Tibial artery (tissue), 4 donors: ENCODE data around the gene CNTN4.

Experiments used
- DNase-seq, 2 donors: peaks; one replicate each; pipeline ENCODE4 v3.0.0-alpha.2; 2019
- H3K27ac ChIP-seq, 2 donors: fragments of 200-600 bp; sonication (generic) in 1 of 2; 1 replicate in 1 of 2; 2 replicates in 1 of 2; pipeline ENCODE4 v1.5.1; 2018 to 2019; ENCODE audit warnings: mild to moderate bottlenecking in 1 of 2
- H3K27me3 ChIP-seq, 2 donors: fragments of 200-600 bp; sonication (generic) in 1 of 2; one replicate each; pipeline versions ENCODE4 v1.5.1 to v1.6.0; 2016 to 2019
- H3K36me3 ChIP-seq, 3 donors: fragments of 200-600 bp; sonication (generic) in 2 of 3; one replicate each; pipeline ENCODE4 v1.5.1; 2016 to 2019; ENCODE audit warnings: mild to moderate bottlenecking in 2 of 3
- H3K4me1 ChIP-seq, 4 donors: fragments of 200-600 bp; sonication (generic) in 2 of 4; 1 replicate in 3 of 4; 2 replicates in 1 of 4; pipeline ENCODE4 v1.5.1; 2016 to 2019
- H3K4me3 ChIP-seq, 2 donors: fragments of 200-600 bp; sonication (generic) in 1 of 2; 1 replicate in 1 of 2; 2 replicates in 1 of 2; pipeline ENCODE4 v1.5.1; 2018 to 2019; ENCODE audit warnings: mild to moderate bottlenecking in 2 of 2
- H3K9me3 ChIP-seq, 3 donors: fragments of 200-600 bp; sonication (generic) in 1 of 3; one replicate each; pipeline ENCODE4 v1.5.1; 2016 to 2019
- intact Hi-C: fragments of 100-400 bp; cut with DNase I; formaldehyde crosslinking; loops from one replicate; pipeline ENCODE4 v1.15.0; 2023; ENCODE audit warnings: low total_unique reads
- TF ChIP-seq, protein P1 (sequence below), 2 experiments: fragments of 200-600 bp in 1 of 2; fragments of 450-650 bp in 1 of 2; IDR thresholded peaks; one replicate each; pipeline ENCODE4 v1.5.1; 2017 to 2019; ENCODE audit warnings: antibody characterized with exemption in 2 of 2, mild to moderate bottlenecking in 1 of 2, moderate library complexity in 1 of 2

CNTN4 gene

DNA sequence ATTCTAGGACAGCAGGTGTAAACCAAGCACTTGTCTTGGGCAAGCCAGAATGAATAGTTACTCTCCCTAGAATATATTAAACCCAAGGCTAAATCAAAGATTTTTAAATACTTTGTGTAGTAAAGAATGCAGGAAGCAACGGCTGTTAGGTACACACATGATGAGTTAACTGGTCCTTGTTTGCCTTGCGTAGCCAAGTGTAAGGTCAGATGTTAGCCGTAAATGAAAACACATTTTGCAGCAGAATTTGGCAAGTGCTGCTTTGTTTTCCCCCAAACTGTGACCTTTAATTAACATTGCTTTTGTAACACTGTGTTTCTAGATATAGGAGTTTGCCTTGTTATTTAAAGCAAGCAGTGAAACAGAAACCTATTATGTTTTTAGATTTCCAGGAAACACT is 642.9 kb downstream of the CNTN4 start:
- no peak for DNase-seq
- TF ChIP-seq, protein P1, sequence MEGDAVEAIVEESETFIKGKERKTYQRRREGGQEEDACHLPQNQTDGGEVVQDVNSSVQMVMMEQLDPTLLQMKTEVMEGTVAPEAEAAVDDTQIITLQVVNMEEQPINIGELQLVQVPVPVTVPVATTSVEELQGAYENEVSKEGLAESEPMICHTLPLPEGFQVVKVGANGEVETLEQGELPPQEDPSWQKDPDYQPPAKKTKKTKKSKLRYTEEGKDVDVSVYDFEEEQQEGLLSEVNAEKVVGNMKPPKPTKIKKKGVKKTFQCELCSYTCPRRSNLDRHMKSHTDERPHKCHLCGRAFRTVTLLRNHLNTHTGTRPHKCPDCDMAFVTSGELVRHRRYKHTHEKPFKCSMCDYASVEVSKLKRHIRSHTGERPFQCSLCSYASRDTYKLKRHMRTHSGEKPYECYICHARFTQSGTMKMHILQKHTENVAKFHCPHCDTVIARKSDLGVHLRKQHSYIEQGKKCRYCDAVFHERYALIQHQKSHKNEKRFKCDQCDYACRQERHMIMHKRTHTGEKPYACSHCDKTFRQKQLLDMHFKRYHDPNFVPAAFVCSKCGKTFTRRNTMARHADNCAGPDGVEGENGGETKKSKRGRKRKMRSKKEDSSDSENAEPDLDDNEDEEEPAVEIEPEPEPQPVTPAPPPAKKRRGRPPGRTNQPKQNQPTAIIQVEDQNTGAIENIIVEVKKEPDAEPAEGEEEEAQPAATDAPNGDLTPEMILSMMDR (IDR thresholded peaks at IDR 0.05) = no peak
- no peak overlapping the region for H3K27ac ChIP-seq
- H3K36me3 ChIP-seq = peaks cover 0 to 7% (median 0%) of the 10 kb centered on the region in 3 donors
- H3K9me3 ChIP-seq = no peaks in the 10 kb centered on the region
- intact Hi-C loops = no loop called here
- no peak overlapping the region for H3K4me3 ChIP-seq
- H3K4me1 ChIP-seq = no peaks in the 10 kb centered on the region
- H3K27me3 ChIP-seq = no peaks in the 10 kb centered on the region

DNA sequence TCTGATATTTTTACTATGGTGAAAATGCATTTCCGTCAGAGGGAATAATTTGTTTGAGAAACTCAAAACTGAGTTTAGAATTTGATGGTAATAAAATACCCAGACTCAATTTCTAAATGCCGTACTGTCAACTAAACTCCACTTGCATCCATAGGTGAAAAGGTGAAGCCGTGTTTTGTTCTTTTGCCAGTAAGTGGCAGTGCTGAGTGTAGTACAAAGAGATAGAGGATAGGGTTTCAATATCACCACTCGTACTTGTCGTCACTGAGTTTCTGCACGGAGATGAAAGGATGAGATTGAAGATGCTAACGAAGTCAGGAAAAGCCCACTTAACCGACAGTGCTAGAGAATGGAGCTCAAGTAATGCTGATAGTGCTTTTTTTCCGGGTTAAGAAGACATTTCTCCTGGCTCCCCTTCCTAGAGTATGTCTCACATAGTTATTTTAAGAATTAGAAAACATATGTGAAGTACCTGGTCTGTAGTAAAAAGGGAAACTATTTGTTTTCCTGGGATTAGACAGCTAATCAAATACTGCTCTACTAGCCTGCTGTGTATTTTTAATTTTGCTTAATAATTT is 666.4 kb downstream of the CNTN4 start:
- intact Hi-C loops = no loop called here
- TF ChIP-seq, protein P1 (IDR thresholded peaks at IDR 0.05) = no peak
- Histone ChIP-seq H3K9me3 (no peaks in the 10 kb centered on the region), H3K27ac (no peak overlapping the region), H3K4me1 (no peaks in the 10 kb centered on the region), H3K27me3 (no peaks in the 10 kb centered on the region), H3K36me3 (no peaks in the 10 kb centered on the region), H3K4me3 (no peak overlapping the region)
- DNase-seq = no peak

DNA sequence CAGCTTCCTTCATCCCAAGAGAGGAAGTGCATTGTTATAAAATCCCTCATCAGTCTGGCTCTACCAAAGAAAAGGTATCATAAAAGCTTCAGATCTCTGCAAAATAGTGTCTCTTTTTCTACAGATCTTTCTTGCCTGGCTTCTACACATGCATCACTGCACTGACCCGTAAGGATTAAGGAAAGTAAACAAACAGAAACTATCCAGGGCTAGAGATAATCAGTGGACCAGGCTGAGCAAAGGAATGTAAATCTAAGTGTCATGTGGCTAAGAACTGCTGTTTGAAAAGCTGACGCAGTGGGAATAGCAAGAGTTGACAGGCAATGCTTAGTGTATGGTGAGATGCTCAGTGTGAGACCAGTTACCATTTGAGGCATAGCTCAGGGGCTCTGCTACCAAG is 671.8 kb downstream of the CNTN4 start:
- no peak overlapping the region for H3K4me3 ChIP-seq
- H3K27ac ChIP-seq = no peak overlapping the region
- TF ChIP-seq, protein P1 (IDR thresholded peaks at IDR 0.05) = no peak
- no peaks in the 10 kb centered on the region for H3K4me1 ChIP-seq
- no peaks in the 10 kb centered on the region for H3K9me3 ChIP-seq
- H3K27me3 ChIP-seq = no peaks in the 10 kb centered on the region
- peaks cover 0 to 3% (median 0%) of the 10 kb centered on the region in 3 donors for H3K36me3 ChIP-seq
- DNase-seq = no peak
- intact Hi-C loops = no loop called here

DNA sequence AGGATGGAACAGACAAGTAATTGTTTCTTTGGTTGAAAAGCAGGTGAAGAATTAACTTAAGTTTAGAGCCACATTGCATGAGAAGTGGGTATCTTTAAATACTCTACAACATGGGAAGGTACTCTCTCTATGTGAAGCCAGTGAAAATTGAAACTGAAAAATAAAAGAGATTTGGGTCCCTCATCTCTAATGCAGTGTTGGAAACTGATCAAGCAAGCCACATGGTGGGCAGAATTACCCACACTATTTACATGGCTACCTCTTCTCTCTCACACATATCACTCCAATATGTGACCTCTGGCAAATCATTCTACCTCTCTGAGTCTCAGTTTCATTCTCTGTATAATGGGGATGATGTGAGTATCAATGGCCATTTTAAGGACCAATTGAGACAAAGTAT is 672.5 kb downstream of the CNTN4 start:
- TF ChIP-seq, protein P1 (IDR thresholded peaks at IDR 0.05) = no peak
- no peak overlapping the region for H3K4me3 ChIP-seq
- no peak overlapping the region for H3K27ac ChIP-seq
- H3K9me3 ChIP-seq = no peaks in the 10 kb centered on the region
- intact Hi-C loops = no loop called here
- DNase-seq = no peak
- H3K4me1 ChIP-seq = no peaks in the 10 kb centered on the region
- H3K27me3 ChIP-seq = no peaks in the 10 kb centered on the region
- H3K36me3 ChIP-seq = peaks cover 0 to 3% (median 0%) of the 10 kb centered on the region in 3 donors

DNA sequence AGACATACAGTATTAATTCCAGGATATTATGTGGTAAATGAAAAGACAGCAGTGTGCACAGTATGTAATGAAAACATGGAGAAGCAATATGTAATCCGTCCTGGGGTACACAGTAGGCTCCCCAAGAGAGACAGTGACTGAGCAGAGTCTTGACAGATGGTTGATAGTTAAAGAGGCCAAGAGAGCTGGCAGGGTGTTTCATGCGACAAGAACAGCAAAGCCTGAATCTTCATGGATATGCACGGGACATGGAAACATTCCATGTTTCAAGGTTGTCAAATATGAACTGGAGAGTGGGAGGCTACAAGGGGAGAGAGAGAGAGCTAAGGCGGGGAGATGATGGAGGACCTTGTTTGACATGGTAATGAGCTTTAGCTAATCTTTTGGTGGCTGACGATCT is 673.1 kb downstream of the CNTN4 start:
- peaks cover 0 to 3% (median 0%) of the 10 kb centered on the region in 3 donors for H3K36me3 ChIP-seq
- intact Hi-C loops = no loop called here
- TF ChIP-seq, protein P1 (IDR thresholded peaks at IDR 0.05) = no peak
- H3K4me1 ChIP-seq = no peaks in the 10 kb centered on the region
- H3K27me3 ChIP-seq = no peaks in the 10 kb centered on the region
- no peaks in the 10 kb centered on the region for H3K9me3 ChIP-seq
- no peak overlapping the region for H3K27ac ChIP-seq
- no peak for DNase-seq
- H3K4me3 ChIP-seq = no peak overlapping the region

DNA sequence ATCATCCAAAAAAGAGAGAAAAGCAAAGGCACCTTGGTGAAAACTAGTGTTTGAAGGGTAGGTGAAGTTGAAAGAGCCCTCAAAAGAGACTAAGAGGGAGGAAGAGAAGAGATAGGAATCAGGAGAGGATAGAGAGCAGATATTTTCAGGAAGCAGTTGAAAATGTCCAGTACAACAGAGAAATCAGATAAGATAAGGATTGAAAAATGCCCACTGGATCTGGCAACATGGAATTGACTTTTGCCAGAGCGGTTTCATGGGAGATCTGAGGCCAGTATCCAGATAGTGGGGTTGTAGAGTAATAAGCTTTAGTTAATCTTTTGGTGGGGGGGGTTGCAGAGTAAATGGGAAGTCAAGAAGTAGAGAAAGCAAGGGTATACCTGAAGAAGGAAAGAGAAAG is 674.1 kb downstream of the CNTN4 start:
- TF ChIP-seq, protein P1 (IDR thresholded peaks at IDR 0.05) = no peak
- intact Hi-C loops = no loop called here
- Histone ChIP-seq H3K4me1 (no peaks in the 10 kb centered on the region), H3K9me3 (no peaks in the 10 kb centered on the region), H3K27ac (no peak overlapping the region), H3K27me3 (no peaks in the 10 kb centered on the region), H3K4me3 (no peak overlapping the region), H3K36me3 (peaks cover 0 to 3% (median 0%) of the 10 kb centered on the region in 3 donors)
- no peak for DNase-seq
